ENCODE results near the gene MAEL. TPM values are rescaled to one million over a fixed set of nuclear protein-coding genes. Genes with fewer than 3 reads are reported as not detected.

Gene MAEL
- not detected in 2 replicates for total RNA-seq

DNA sequence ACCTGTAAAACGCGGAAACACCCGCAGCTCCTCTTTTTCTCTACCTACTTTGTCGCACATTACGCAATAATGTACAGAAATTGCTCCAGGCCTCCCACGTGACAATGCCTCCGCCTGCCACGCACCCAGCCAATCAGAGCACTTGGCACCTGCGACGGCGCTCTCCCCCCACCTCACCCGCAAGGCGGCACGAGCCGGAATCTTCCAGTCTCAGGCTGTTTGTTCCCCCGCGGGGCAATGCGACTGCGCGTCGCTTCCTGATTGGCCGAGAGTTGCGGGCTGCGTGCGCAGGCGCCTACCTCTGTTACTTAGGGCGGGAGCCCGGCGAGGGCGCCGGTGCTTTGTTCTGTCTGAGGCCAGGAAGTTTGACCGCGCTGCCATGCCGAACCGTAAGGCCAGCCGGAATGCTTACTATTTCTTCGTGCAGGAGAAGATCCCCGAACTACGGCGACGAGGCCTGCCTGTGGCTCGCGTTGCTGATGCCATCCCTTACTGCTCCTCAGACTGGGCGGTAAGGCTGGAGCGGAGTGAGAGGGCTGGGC is at the start of gene MAEL:
Gene MAEL (plus strand): TSS at position 307 of the 542 bp plus-strand sequence. CDS start 73 bp downstream, at position 380.

DNA sequence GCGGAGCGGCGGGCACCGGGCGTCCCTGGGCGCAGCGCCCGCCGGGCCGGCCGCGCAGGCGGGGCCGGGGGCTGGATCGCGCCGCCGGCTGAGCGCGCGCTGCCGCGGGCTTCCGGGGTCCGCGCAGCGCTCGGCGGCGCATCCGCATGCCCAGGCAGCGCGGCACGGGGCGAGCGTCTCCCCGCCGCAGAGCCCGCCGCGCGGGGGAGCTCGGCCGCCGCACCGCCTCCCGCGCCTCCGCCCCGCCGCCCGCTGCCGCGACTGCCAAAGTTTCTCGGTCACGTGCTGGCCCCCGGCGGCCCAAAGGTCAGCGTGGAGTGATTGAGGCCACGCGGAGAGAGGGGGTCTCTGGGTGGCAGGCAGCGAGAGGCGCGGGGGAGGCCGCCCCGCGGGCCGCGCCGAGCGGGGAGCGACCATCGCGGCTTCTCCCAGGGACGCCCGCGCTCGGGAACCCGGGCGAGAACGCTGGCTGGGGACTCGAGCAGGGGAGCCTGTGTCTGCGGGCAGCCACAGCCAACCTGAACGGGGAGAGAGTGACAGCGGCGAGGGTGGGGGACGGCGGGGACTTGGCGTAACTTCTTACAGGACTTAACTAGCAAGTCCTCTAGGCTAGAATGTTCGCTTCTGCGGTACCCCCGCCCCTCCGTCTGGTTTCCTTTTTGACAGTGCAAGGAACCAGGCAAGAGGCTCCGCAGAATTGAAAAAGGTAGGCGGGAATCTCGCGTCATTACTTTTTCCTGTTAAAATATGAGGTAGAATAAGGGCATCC is 13.5 kb upstream of the MAEL start, which contains the start of gene ILDR2:
Gene ILDR2 (minus strand): TSS at position 180 of the 769 bp plus-strand sequence. CDS start 272 bp downstream, outside the sequence.

Other genes with a start within 250 kb of the MAEL start
- 22.0 and 22.3 TPM in 2 replicates for gene POGK, start 149.8 kb upstream of the MAEL start, total RNA-seq
- gene TADA1, start 113.0 kb upstream of the MAEL start, total RNA-seq: 7.2 and 7.3 TPM in 2 replicates
- not detected in 2 replicates for gene ILDR2, start 13.7 kb upstream of the MAEL start, total RNA-seq
- not detected in 2 replicates for gene GPA33, start 101.1 kb downstream of the MAEL start, total RNA-seq
- not detected in 2 replicates for gene STYXL2, start 104.8 kb downstream of the MAEL start, total RNA-seq
- 4.6 and 5.7 TPM in 2 replicates for gene POU2F1, start 231.6 kb downstream of the MAEL start, total RNA-seq

All from mammary microvascular endothelial cell (primary cell).